GM20000 (cell line): ENCODE measurements around the gene RHBDD3.
"Not testable (repeated sequence)": the region's sequence is repeated elsewhere in the genome, so short reads cannot be mapped to it uniquely, and the experiment has no call there.

Experiments
- DNase-seq: peaks from one replicate; pipeline ENCODE4 v3.0.0; 2012; ENCODE audit warnings: low spot score
- CTCF ChIP-seq: IDR thresholded peaks from 2 replicates; pipeline ENCODE4 v1.5.1; 2012; ENCODE audit warnings: mild to moderate bottlenecking, control low read depth; ENCODE audit errors: extremely low read depth, missing control alignments

RHBDD3 gene

GRCh38 chr22:29225422-29226090, 42.2 kb downstream of the RHBDD3 start:
- DNase-seq, result no peak
- no peak for TF ChIP-seq CTCF

- TF ChIP-seq CTCF, result no peak
- DNase-seq, result no peak
These were observed 42.8 kb downstream of the RHBDD3 start for GRCh38 chr22:29224859-29225410.

GRCh38 chr22:29224121-29224858, 43.5 kb downstream of the RHBDD3 start:
- DNase-seq, result no peak
- TF ChIP-seq CTCF, result no peak

- no peak for TF ChIP-seq CTCF
- DNase-seq, result no peak
These were observed 47.7 kb downstream of the RHBDD3 start for GRCh38 chr22:29219881-29220670.

- DNase-seq, result not testable (repeated sequence)
These were observed 48.4 kb downstream of the RHBDD3 start for GRCh38 chr22:29219409-29219782.

GRCh38 chr22:29218758-29219408, 48.9 kb downstream of the RHBDD3 start:
- no peak for DNase-seq
- no peak for TF ChIP-seq CTCF
